ENCODE data around the gene SLC29A3.

Gene SLC29A3

DNA sequence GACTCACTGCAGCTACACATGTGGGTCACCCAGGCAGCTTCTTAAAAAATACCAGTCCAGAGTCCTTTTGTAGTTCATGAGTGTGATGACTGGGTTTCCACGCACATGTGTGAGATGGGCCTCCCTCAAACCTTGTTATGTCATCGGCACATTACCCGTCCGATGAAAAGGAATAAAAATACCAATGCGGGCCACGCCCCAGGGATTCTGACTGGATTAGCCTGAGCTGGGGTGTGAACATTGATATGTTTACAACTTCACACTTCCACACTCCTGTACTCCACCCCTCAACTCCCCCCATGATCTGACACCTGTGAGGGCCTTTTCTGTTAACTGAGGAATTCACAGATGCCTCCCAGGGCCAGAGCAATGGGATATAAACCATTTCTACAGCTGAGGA lies 6.2 kb downstream of the SLC29A3 start:
- H3K9ac ChIP-seq (ENCODE audit: insufficient read length, low read depth): no peak overlapping the region
- H3K27me3 ChIP-seq (ENCODE audit: insufficient read depth, insufficient read length): no peaks in the 10 kb centered on the region
- peaks cover 23% of the 10 kb centered on the region for H3K36me3 ChIP-seq (ENCODE audit: insufficient read depth, insufficient read length, low read length)
- H3K9me3 ChIP-seq (ENCODE audit: insufficient read depth, low read length): no peaks in the 10 kb centered on the region
- H3K4me1 ChIP-seq (ENCODE audit: insufficient read depth, insufficient read length): peaks cover 2% of the 10 kb centered on the region
- no peak for DNase-seq (ENCODE audit: low read depth, low spot score)
- TF ChIP-seq ZNF274 (IDR thresholded peaks at IDR 0.05; ENCODE audit: low read depth, low read length) (no peak), YY1 (IDR thresholded peaks at IDR 0.05; ENCODE audit: insufficient read depth, insufficient read length) (no peak), SUZ12 (IDR thresholded peaks at IDR 0.05; ENCODE audit: extremely low read depth, insufficient read depth, insufficient read length) (no peak)
- no peak overlapping the region for H3K4me3 ChIP-seq (ENCODE audit: insufficient read length, low read depth)

GRCh38 chr10:71326464-71326881 lies 7.4 kb downstream of the SLC29A3 start:
- H3K4me3 ChIP-seq (ENCODE audit: insufficient read length, low read depth): no peak overlapping the region
- H3K9ac ChIP-seq (ENCODE audit: insufficient read length, low read depth): no peak overlapping the region

DNA sequence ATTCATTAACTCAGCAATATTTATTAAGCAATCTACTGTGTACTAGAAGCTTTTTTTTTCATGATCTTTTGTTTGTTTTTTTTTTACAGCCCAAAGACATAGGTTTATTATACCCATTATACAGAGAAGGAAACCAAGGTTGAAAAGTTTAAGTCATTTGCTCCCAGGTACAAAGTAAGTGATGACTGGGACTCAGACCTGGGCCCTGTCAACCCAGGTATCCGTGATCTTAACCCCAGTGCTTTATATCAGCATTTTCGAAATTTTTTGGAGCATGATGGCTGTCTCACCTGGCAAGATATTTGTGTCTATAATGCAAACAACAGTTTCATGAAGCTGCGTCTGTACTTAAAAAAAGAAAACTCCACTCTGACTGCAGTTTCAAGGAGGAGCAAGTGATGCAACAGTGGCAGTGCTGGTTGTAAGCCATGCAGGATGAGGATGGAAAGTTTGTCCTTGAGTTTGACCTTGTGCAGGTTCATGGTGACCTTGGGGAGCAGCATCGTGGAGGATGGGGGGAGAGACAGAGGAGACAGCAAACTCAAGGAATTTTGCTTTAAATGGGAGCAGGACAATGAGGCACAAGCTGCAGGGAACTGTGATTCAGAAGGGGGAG lies 11.8 kb downstream of the SLC29A3 start:
- Histone ChIP-seq H3K4me3 (ENCODE audit: insufficient read length, low read depth) (no peak overlapping the region), H3K4me1 (ENCODE audit: insufficient read depth, insufficient read length) (peaks cover 7% of the 10 kb centered on the region), H3K9me3 (ENCODE audit: insufficient read depth, low read length) (no peaks in the 10 kb centered on the region), H3K9ac (ENCODE audit: insufficient read length, low read depth) (no peak overlapping the region), H3K27me3 (ENCODE audit: insufficient read depth, insufficient read length) (no peaks in the 10 kb centered on the region), H3K36me3 (ENCODE audit: insufficient read depth, insufficient read length, low read length) (no peaks in the 10 kb centered on the region)
- DNase-seq (ENCODE audit: low read depth, low spot score): no peak
- no peak for TF ChIP-seq SUZ12 (IDR thresholded peaks at IDR 0.05; ENCODE audit: extremely low read depth, insufficient read depth, insufficient read length)
- TF ChIP-seq ZNF274 (IDR thresholded peaks at IDR 0.05; ENCODE audit: low read depth, low read length): no peak
- no peak for TF ChIP-seq YY1 (IDR thresholded peaks at IDR 0.05; ENCODE audit: insufficient read depth, insufficient read length)

More at GRCh38 chr10:71326464-71326881, 7.4 kb downstream of the SLC29A3 start:
- peaks cover 23% of the 10 kb centered on the region for H3K36me3 ChIP-seq (ENCODE audit: insufficient read depth, insufficient read length, low read length)
- no peaks in the 10 kb centered on the region for H3K27me3 ChIP-seq (ENCODE audit: insufficient read depth, insufficient read length)
- no peaks in the 10 kb centered on the region for H3K4me1 ChIP-seq (ENCODE audit: insufficient read depth, insufficient read length)
- TF ChIP-seq YY1 (IDR thresholded peaks at IDR 0.05; ENCODE audit: insufficient read depth, insufficient read length) (no peak), ZNF274 (IDR thresholded peaks at IDR 0.05; ENCODE audit: low read depth, low read length) (no peak), SUZ12 (IDR thresholded peaks at IDR 0.05; ENCODE audit: extremely low read depth, insufficient read depth, insufficient read length) (no peak)
- no peak for DNase-seq (ENCODE audit: low read depth, low spot score)
- no peaks in the 10 kb centered on the region for H3K9me3 ChIP-seq (ENCODE audit: insufficient read depth, low read length)

DNA sequence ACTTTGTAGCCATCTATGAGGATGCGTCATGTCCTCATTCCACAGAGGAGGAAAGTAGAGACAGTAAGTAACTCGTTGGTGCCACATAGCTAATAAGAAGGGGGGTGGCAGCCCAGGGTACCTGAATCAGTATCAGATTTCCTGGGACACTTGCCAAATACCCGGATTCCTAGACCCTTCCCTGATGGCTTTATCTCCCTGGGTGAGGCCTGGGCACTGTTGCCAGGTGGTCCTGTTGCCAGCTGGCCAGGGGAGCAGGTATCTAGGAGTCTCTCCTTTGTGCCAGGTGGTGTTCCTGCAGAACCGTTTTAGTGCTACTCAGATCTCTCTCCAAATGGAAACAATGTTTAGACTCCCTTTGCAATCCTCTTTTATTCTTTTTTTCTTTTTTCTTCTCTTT lies 12.7 kb downstream of the SLC29A3 start:
- H3K36me3 ChIP-seq (ENCODE audit: insufficient read depth, insufficient read length, low read length): no peaks in the 10 kb centered on the region
- H3K4me1 ChIP-seq (ENCODE audit: insufficient read depth, insufficient read length): peaks cover 13% of the 10 kb centered on the region
- H3K9ac ChIP-seq (ENCODE audit: insufficient read length, low read depth): no peak overlapping the region
- H3K4me3 ChIP-seq (ENCODE audit: insufficient read length, low read depth): no peak overlapping the region
- TF ChIP-seq ZNF274 (IDR thresholded peaks at IDR 0.05; ENCODE audit: low read depth, low read length) (no peak), SUZ12 (IDR thresholded peaks at IDR 0.05; ENCODE audit: extremely low read depth, insufficient read depth, insufficient read length) (no peak), YY1 (IDR thresholded peaks at IDR 0.05; ENCODE audit: insufficient read depth, insufficient read length) (no peak)
- DNase-seq (ENCODE audit: low read depth, low spot score): no peak
- H3K27me3 ChIP-seq (ENCODE audit: insufficient read depth, insufficient read length): no peaks in the 10 kb centered on the region
- no peaks in the 10 kb centered on the region for H3K9me3 ChIP-seq (ENCODE audit: insufficient read depth, low read length)

GRCh38 chr10:71332466-71332865 lies 13.4 kb downstream of the SLC29A3 start:
- peaks cover 19% of the 10 kb centered on the region for H3K4me1 ChIP-seq (ENCODE audit: insufficient read depth, insufficient read length)
- H3K9me3 ChIP-seq (ENCODE audit: insufficient read depth, low read length): no peaks in the 10 kb centered on the region
- TF ChIP-seq ZNF274 (IDR thresholded peaks at IDR 0.05; ENCODE audit: low read depth, low read length): no peak
- no peak for TF ChIP-seq SUZ12 (IDR thresholded peaks at IDR 0.05; ENCODE audit: extremely low read depth, insufficient read depth, insufficient read length)
- no peaks in the 10 kb centered on the region for H3K36me3 ChIP-seq (ENCODE audit: insufficient read depth, insufficient read length, low read length)
- no peak overlapping the region for H3K4me3 ChIP-seq (ENCODE audit: insufficient read length, low read depth)
- H3K9ac ChIP-seq (ENCODE audit: insufficient read length, low read depth): no peak overlapping the region
- no peaks in the 10 kb centered on the region for H3K27me3 ChIP-seq (ENCODE audit: insufficient read depth, insufficient read length)
- no peak for DNase-seq (ENCODE audit: low read depth, low spot score)

GRCh38 chr10:71333129-71333887 lies 14.2 kb downstream of the SLC29A3 start:
- no peak for TF ChIP-seq YY1 (IDR thresholded peaks at IDR 0.05; ENCODE audit: insufficient read depth, insufficient read length)
- TF ChIP-seq SUZ12 (IDR thresholded peaks at IDR 0.05; ENCODE audit: extremely low read depth, insufficient read depth, insufficient read length): no peak
- TF ChIP-seq ZNF274 (IDR thresholded peaks at IDR 0.05; ENCODE audit: low read depth, low read length): no peak
- Histone ChIP-seq H3K4me3 (ENCODE audit: insufficient read length, low read depth) (no peak overlapping the region), H3K27me3 (ENCODE audit: insufficient read depth, insufficient read length) (no peaks in the 10 kb centered on the region), H3K4me1 (ENCODE audit: insufficient read depth, insufficient read length) (peaks cover 19% of the 10 kb centered on the region), H3K9ac (ENCODE audit: insufficient read length, low read depth) (peak overlapping the region; percentile 24), H3K9me3 (ENCODE audit: insufficient read depth, low read length) (no peaks in the 10 kb centered on the region), H3K36me3 (ENCODE audit: insufficient read depth, insufficient read length, low read length) (no peaks in the 10 kb centered on the region)
- DNase-seq (ENCODE audit: low read depth, low spot score): no peak

GRCh38 chr10:71334221-71334791 lies 15.2 kb downstream of the SLC29A3 start:
- Histone ChIP-seq H3K27me3 (ENCODE audit: insufficient read depth, insufficient read length) (no peaks in the 10 kb centered on the region), H3K4me1 (ENCODE audit: insufficient read depth, insufficient read length) (peaks cover 20% of the 10 kb centered on the region), H3K9me3 (ENCODE audit: insufficient read depth, low read length) (no peaks in the 10 kb centered on the region), H3K36me3 (ENCODE audit: insufficient read depth, insufficient read length, low read length) (no peaks in the 10 kb centered on the region), H3K4me3 (ENCODE audit: insufficient read length, low read depth) (no peak overlapping the region), H3K9ac (ENCODE audit: insufficient read length, low read depth) (peak overlapping the region; percentile 24)
- TF ChIP-seq SUZ12 (IDR thresholded peaks at IDR 0.05; ENCODE audit: extremely low read depth, insufficient read depth, insufficient read length) (no peak), YY1 (IDR thresholded peaks at IDR 0.05; ENCODE audit: insufficient read depth, insufficient read length) (no peak), ZNF274 (IDR thresholded peaks at IDR 0.05; ENCODE audit: low read depth, low read length) (no peak)
- DNase-seq (ENCODE audit: low read depth, low spot score): no peak
